ENCODE results near the gene TP53BP1. TPM values are rescaled to one million over a fixed set of nuclear protein-coding genes. Genes with fewer than 3 reads are reported as not detected.

Gene TP53BP1, protein sequence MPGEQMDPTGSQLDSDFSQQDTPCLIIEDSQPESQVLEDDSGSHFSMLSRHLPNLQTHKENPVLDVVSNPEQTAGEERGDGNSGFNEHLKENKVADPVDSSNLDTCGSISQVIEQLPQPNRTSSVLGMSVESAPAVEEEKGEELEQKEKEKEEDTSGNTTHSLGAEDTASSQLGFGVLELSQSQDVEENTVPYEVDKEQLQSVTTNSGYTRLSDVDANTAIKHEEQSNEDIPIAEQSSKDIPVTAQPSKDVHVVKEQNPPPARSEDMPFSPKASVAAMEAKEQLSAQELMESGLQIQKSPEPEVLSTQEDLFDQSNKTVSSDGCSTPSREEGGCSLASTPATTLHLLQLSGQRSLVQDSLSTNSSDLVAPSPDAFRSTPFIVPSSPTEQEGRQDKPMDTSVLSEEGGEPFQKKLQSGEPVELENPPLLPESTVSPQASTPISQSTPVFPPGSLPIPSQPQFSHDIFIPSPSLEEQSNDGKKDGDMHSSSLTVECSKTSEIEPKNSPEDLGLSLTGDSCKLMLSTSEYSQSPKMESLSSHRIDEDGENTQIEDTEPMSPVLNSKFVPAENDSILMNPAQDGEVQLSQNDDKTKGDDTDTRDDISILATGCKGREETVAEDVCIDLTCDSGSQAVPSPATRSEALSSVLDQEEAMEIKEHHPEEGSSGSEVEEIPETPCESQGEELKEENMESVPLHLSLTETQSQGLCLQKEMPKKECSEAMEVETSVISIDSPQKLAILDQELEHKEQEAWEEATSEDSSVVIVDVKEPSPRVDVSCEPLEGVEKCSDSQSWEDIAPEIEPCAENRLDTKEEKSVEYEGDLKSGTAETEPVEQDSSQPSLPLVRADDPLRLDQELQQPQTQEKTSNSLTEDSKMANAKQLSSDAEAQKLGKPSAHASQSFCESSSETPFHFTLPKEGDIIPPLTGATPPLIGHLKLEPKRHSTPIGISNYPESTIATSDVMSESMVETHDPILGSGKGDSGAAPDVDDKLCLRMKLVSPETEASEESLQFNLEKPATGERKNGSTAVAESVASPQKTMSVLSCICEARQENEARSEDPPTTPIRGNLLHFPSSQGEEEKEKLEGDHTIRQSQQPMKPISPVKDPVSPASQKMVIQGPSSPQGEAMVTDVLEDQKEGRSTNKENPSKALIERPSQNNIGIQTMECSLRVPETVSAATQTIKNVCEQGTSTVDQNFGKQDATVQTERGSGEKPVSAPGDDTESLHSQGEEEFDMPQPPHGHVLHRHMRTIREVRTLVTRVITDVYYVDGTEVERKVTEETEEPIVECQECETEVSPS (N-terminal part only)
- 14.0 to 19.4 TPM (median 18.3 TPM) in 5 replicates for total RNA-seq (2022; extraction: Qiagen RNA extraction)

DNA sequence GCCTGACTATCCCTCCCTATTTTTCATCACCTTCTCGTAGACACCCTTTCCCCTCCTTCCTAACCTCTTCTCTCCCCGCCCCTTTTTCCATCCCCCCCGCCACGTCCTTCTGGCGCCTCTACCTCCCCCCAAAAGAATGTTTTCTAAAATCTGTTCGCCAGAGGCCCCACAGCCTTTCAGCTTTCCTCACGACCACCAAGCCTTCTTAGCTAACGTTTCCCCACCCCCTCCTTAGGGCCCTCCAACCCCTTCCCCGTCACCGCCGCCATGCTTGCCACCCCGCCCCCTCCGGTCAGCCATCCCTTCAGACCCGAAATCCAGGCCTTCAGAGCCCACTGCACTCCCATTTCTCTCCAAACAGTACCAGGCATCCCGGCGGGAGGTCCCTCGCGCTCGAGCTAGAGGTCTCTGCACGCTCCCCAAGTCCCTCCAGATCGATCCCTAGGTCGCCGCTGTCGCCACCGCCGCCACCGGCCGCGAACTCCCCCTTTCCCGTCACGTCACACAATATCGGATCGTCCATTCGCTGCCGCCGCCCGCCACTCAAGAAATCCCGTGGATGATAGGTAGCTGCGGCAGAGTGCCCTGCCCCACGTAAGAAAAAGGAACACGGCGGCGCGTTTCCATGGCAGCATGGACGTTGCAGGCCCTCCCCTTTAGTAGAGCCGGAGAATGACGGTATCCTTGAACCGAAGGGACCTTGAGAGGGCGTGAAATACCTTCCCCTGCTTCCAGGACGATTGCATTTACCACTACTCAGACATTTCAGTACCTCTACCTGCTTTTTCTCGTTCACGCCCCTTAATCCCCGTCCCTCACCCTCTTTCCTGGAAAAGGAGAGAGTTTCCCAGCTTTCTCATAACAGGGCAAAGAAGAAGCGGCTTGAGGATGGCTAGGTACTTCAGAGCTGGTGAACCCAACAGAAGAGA lies at the start of gene TP53BP1:
TSS of gene TP53BP1 (minus strand) at position 484 of the 929 bp plus-strand sequence. CDS start at position 371, 113 bp downstream.

DNA sequence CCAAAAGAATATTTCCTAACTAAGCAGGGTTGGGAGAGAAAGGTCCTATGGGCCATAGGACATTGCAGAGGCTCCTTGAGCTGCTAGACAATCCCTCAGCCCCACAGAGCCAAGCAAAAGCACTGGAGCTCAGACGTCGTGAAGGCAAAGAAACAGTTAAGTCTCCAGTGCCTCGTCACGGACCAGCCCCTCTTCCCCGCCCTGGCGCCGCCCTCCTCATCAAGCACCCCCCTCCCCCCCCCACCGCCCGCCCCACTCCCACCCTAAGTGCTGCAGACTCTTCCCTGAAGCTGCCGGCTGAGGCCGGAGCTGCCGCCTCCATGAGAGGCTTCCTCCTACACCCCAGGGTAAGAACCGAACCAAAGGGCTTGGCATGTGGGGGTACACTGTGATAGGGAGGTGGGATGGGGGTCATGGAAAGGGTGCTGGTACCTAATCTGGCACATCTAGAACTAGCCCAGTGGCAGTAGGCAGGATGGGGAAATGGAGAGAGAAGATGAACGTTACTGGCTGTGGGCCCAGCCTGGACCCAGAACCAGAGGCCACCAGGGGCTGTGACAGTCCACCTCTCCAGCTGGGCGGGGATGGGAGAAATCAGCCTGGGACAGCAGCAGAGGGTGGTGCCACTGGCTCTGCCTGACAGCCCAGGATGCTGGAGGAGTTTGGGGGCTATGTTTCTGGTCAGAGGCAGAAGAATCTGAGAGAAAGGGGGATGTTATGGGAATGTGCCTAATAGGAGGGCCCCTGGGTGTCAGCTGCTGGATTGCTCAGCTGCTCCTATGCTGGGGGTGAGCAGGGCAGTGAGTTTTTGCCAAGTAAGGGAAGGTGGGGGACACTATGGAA lies 24.6 kb upstream of the TP53BP1 start, which contains the start of gene MAP1A:
TSS of gene MAP1A (plus strand) at position 255 of the 843 bp plus-strand sequence. CDS start 3,866 bp downstream, outside the sequence.

DNA sequence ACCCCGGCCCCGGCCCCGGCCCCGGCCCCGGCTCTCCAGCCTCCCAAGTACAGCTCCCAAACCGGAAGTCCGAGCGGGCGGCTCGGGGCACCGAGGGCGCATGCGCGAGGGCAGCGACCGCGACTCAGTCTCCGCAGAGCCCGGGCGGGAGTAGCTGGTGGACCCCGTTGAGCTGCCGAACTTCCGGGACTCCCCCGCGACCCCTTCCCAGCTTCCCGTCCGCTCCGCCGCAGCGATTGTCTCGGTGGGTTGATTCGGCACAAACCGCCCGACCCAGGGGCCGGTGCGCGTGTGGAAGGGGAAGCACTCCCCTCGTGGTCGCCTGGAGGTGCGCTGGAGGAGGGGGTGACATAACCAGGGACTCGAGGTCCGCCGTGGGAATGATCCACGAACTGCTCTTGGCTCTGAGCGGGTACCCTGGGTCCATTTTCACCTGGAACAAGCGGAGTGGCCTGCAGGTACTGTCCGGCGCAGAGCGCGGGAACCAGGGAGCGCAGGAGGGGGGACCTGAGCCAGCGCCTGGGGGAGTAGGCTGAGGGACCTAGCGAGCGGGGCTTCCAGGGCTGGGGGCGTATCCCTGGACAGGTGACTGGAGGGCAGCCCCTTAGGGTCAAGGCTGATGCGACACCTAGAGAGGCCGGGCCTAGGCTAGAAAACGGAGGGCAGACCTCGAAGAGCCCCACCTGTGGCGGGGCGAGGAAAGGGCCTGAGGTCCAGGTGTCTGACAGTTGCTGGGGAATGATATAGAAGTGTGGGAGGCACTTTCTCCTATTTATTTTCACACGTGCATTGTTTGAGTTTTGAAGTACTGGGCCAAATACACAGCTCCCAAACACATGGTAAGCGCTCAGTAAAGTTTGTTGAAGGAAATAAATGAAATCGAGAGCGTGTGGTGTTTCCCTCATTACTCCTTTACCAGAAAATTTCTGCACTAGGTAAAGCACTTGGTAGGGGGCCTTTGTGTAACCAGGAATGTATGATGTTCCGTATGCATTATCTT lies 121.7 kb downstream of the TP53BP1 start, which contains the start of the genes TUBGCP4 and ZSCAN29:
TSS of gene TUBGCP4 (plus strand) at position 127 of the 1,000 bp plus-strand sequence. CDS start at position 381, 254 bp downstream.
TSS of gene ZSCAN29 (minus strand) at position 69 of the 1,000 bp plus-strand sequence. CDS start 1,130 bp downstream, outside the sequence.

Other genes starting within 250 kb of the TP53BP1 start
- gene TGM5, start 226.2 kb downstream of the TP53BP1 start, total RNA-seq (2022; extraction: Qiagen RNA extraction): not detected in 5 replicates
- gene TGM7, start 190.9 kb downstream of the TP53BP1 start, total RNA-seq (2022; extraction: Qiagen RNA extraction): not detected in 5 replicates
- 6.1 to 8.1 TPM (median 7.2 TPM) in 5 replicates for gene LCMT2, start 162.6 kb downstream of the TP53BP1 start, total RNA-seq (2022; extraction: Qiagen RNA extraction)
- 6.8 to 10.8 TPM (median 9.6 TPM) in 5 replicates for gene ZSCAN29, start 122.1 kb downstream of the TP53BP1 start, total RNA-seq (2022; extraction: Qiagen RNA extraction)
- gene TUBGCP4, start 122.1 kb downstream of the TP53BP1 start, total RNA-seq (2022; extraction: Qiagen RNA extraction): 4.1 to 7.0 TPM (median 5.5 TPM) in 5 replicates
- 0.45 to 0.74 TPM (median 0.64 TPM) in 5 replicates for gene MAP1A, start 24.5 kb upstream of the TP53BP1 start, total RNA-seq (2022; extraction: Qiagen RNA extraction)
- gene PPIP5K1, start 97.1 kb upstream of the TP53BP1 start, total RNA-seq (2022; extraction: Qiagen RNA extraction): 4.7 to 7.8 TPM (median 5.4 TPM) in 5 replicates
- 2.4 to 5.3 TPM (median 3.9 TPM) in 5 replicates for gene CKMT1B, start 100.9 kb upstream of the TP53BP1 start, total RNA-seq (2022; extraction: Qiagen RNA extraction)
- 0.04 to 0.15 TPM (median 0.08 TPM) in 5 replicates for gene STRC, start 125.6 kb upstream of the TP53BP1 start, total RNA-seq (2022; extraction: Qiagen RNA extraction)
- 0.17 to 1.8 TPM (median 0.86 TPM) in 5 replicates for gene CATSPER2, start 155.7 kb upstream of the TP53BP1 start, total RNA-seq (2022; extraction: Qiagen RNA extraction)
- gene CKMT1A, start 200.7 kb upstream of the TP53BP1 start, total RNA-seq (2022; extraction: Qiagen RNA extraction): 2.4 to 3.3 TPM (median 2.8 TPM) in 5 replicates